DMS 273 (cell line): Measurements from ENCODE around the gene TSNAXIP1.
"Not testable (repeated sequence)": the region's sequence is repeated elsewhere in the genome, so short reads cannot be mapped to it uniquely, and the experiment has no call there.

Experiments used
- DNase-seq: peaks from one replicate; lab custom pipeline; 2025; ENCODE audit not compliant: unreplicated experiment; lab: John Stamatoyannopoulos, UW

The TSNAXIP1 gene

GRCh38 chr16:67858500-67858899 is 51.8 kb downstream of the TSNAXIP1 start:
- DNase-seq: no peak

GRCh38 chr16:67860589-67861398 is 54.1 kb downstream of the TSNAXIP1 start:
- DNase-seq: no peak

GRCh38 chr16:67861877-67862276 is 55.2 kb downstream of the TSNAXIP1 start:
- no peak for DNase-seq

- no peak for DNase-seq
Measured at GRCh38 chr16:67862623-67863583, 56.2 kb downstream of the TSNAXIP1 start.

GRCh38 chr16:67864044-67864443 is 57.4 kb downstream of the TSNAXIP1 start:
- not testable (repeated sequence) for DNase-seq

GRCh38 chr16:67864594-67864993 is 57.9 kb downstream of the TSNAXIP1 start:
- no peak for DNase-seq

GRCh38 chr16:67865318-67865717 is 58.6 kb downstream of the TSNAXIP1 start:
- DNase-seq: peak; percentile 69

GRCh38 chr16:67868290-67868689 is 61.6 kb downstream of the TSNAXIP1 start:
- DNase-seq: no peak

GRCh38 chr16:67869653-67870052 is 63.0 kb downstream of the TSNAXIP1 start:
- no peak for DNase-seq

GRCh38 chr16:67871256-67871655 is 64.6 kb downstream of the TSNAXIP1 start:
- DNase-seq: no peak

GRCh38 chr16:67872131-67872630 is 65.5 kb downstream of the TSNAXIP1 start:
- DNase-seq: no peak

- peak; percentile 92 for DNase-seq
Measured at GRCh38 chr16:67872631-67873434, 66.1 kb downstream of the TSNAXIP1 start, which contains the start of gene EDC4. TSS of gene EDC4 (plus strand) at chr16:67873052. CDS start at chr16:67873262, 210 bp downstream.

GRCh38 chr16:67873435-67874370 is 67.0 kb downstream of the TSNAXIP1 start:
- peak; percentile 55 for DNase-seq

GRCh38 chr16:67874372-67874771 is 67.7 kb downstream of the TSNAXIP1 start:
- DNase-seq: no peak

- no peak for DNase-seq
Measured at GRCh38 chr16:67877064-67877463, 70.4 kb downstream of the TSNAXIP1 start.
